ENCODE data around the gene SSTR4. TPM values are rescaled to one million over a fixed set of nuclear protein-coding genes. Genes with fewer than 3 reads are reported as not detected.

SSTR4 gene
- total and polyA plus RNA-seq, 9 of the 15 experiments (the other 6 are each of a cell fraction or from before 2014, with no cell fraction given), result not detected

GRCh38 chr20:23039885-23040508 lies 4.9 kb downstream of the SSTR4 start:
- Histone ChIP-seq H3K9ac (ENCODE audit: insufficient read depth in 1 of 2, low read depth in 2 of 2, low read length in 2 of 2) (no peak overlapping the region), H3K27ac (ENCODE audit: extremely low read depth, low read depth, low read length) (no peak overlapping the region), H3K27me3 (ENCODE audit: control insufficient read depth in 2 of 2, insufficient read depth in 2 of 2, low read length in 2 of 2) (peaks cover 4 to 46% of the 10 kb centered on the region in 2 experiments; a peak in 3 of 5 replicates), H3K9me1 (ENCODE audit: control insufficient read depth, insufficient read depth, low read length) (no peaks in the 10 kb centered on the region), H3K36me3 (ENCODE audit: control insufficient read depth, insufficient read depth, low read length) (no peaks in the 10 kb centered on the region), H3K9me3 (replicated peaks; ENCODE audit: control insufficient read depth, insufficient read depth, low read depth, low read length) (no peaks in the 10 kb centered on the region), H3K4me2 (ENCODE audit: insufficient read depth, low read length) (no peak overlapping the region), H2AFZ (ENCODE audit: low read depth, low read length) (no peak overlapping the region), H4K20me1 (replicated peaks; ENCODE audit: control insufficient read depth, insufficient read depth, low read length) (no peaks in the 10 kb centered on the region), H3K4me3 (no peak overlapping the region), H3K4me1 (replicated peaks in 1 of 2; ENCODE audit: control insufficient read depth in 2 of 2, insufficient read depth in 2 of 2, low read length in 2 of 2) (peaks cover 2 to 6% of the 10 kb centered on the region in 2 experiments; a peak in 3 of 5 replicates), H3K79me2 (ENCODE audit: control insufficient read depth, insufficient read depth, low read length) (no peaks in the 10 kb centered on the region)
- no peak for FAIRE-seq
- no peak for DNase-seq (ENCODE audit: extremely low read depth in 1 of 4, low spot score in 3 of 4)
- ChIA-PET POLR2A (interaction anchor here (0.7 kb wide), 1 partner anchor 86 kb away, joined by 3 read pairs; no protein-coding TSS in a partner anchor), CTCF (ENCODE audit: low intra/inter-chr PET ratio) (interaction anchor here (1.2 kb wide), 1 partner anchor 326 kb away, joined by 3 read pairs; no protein-coding TSS in a partner anchor)
- no peak for ATAC-seq
- no TSS peak for BruUV-seq (replicated peaks)
- 0% methylated on average over 3 of the region's 3 CpGs for WGBS (ENCODE audit: insufficient coverage, low coverage, missing lambda C conversion rate)
- in situ Hi-C loops (cut with MboI) (no loop called here), intact Hi-C loops (cut with micrococcal nuclease) (no loop called here)
- no peak for TF ChIP-seq ZBTB40 (IDR thresholded peaks at IDR 0.05)
- TF ChIP-seq ZBTB40 (CRISPR knock-in tag; IDR thresholded peaks at IDR 0.05), result no peak
- TF ChIP-seq ZEB2 (IDR thresholded peaks at IDR 0.05), result no peak
- no peak for TF ChIP-seq NCOA1 (IDR thresholded peaks at IDR 0.05; ENCODE audit: low read depth)
- no peak for TF ChIP-seq SRF (CRISPR knock-in tag; IDR thresholded peaks at IDR 0.05)
- no peak for TF ChIP-seq WHSC1 (IDR thresholded peaks at IDR 0.05; ENCODE audit: low read length)
- TF ChIP-seq ZBTB1 (CRISPR knock-in tag; IDR thresholded peaks at IDR 0.05; ENCODE audit: borderline replicate concordance, low read depth), result no peak
- no peak for TF ChIP-seq RFX5 (IDR thresholded peaks at IDR 0.05; ENCODE audit: low read depth, low read length)
- TF ChIP-seq FIP1L1 (IDR thresholded peaks at IDR 0.05; ENCODE audit: low read depth, low read length, poor library complexity, severe bottlenecking), result no peak
- TF ChIP-seq ZNF41 (CRISPR knock-in tag; conservative IDR thresholded peaks at IDR 0.05), result no peak
- TF ChIP-seq SMAD2 (IDR thresholded peaks at IDR 0.05; ENCODE audit: low read depth, low read length), result no peak
- TF ChIP-seq E2F3 (CRISPR knock-in tag; IDR thresholded peaks at IDR 0.05), result no peak
- TF ChIP-seq ZNF449 (CRISPR knock-in tag; IDR thresholded peaks at IDR 0.05), result no peak
